B cell (primary cell): Measurements from ENCODE around the gene DUSP23. TPM values are rescaled to one million over a fixed set of nuclear protein-coding genes. Genes with fewer than 3 reads are reported as not detected.

Source experiments
- ATAC-seq: fragments of 200-7000 bp; cut with Tn5 transposase; one replicate; pipeline ENCODE4 v1.10.0; 2021; ENCODE audit warnings: low read depth, mild to moderate bottlenecking, moderate number of reproducible peaks, moderate library complexity
- CTCF ChIA-PET: fragments of 350-600 bp; sonication (Branson Sonifier 250); formaldehyde crosslinking; loops from one replicate; lab custom pipeline; 2021; ENCODE audit warnings: antibody characterized with exemption, inconsistent platforms; lab: Charles Lee
- POLR2A ChIA-PET: fragments of 350-600 bp; sonication (Branson Sonifier 250); formaldehyde crosslinking; loops from one replicate; lab custom pipeline; 2021; ENCODE audit warnings: antibody characterized with exemption; lab: Charles Lee
- DNase-seq: peaks from one replicate; pipeline ENCODE4 v3.0.0; 2013
- H2AFZ ChIP-seq: 2 replicates; pipeline ENCODE4 v1.6.1; 2012; ENCODE audit warnings: mild to moderate bottlenecking, low read depth, low read length; ENCODE audit not compliant: insufficient read depth, poor library complexity, severe bottlenecking
- H3K27ac ChIP-seq, 2 donors: 1 replicate in 1 of 2; 2 replicates in 1 of 2; pipeline ENCODE4 v1.5.1; 2012 to 2013; ENCODE audit warnings: low read length in 2 of 2, mild to moderate bottlenecking in 2 of 2, moderate library complexity in 1 of 2
- H3K27me3 ChIP-seq, 4 experiments: fragments of 200-600 bp in 1 of 4; sonication (generic) in 1 of 4; replicated peaks in 1 of 4; 1 replicate in 2 of 4; 2 replicates in 2 of 4; pipeline versions ENCODE4 v1.6.1 to v1.7.0; 2013 to 2016; ENCODE audit warnings: low read length in 3 of 4, mild to moderate bottlenecking in 2 of 4, mixed read lengths in 1 of 4, moderate library complexity in 1 of 4; ENCODE audit not compliant: insufficient read depth in 4 of 4, control insufficient read depth in 3 of 4; ENCODE audit errors: control extremely low read depth in 1 of 4
- H3K36me3 ChIP-seq, 2 experiments: replicated peaks in 1 of 2; 1 replicate in 1 of 2; 2 replicates in 1 of 2; pipeline versions ENCODE4 v1.6.1 to v1.7.1; 2013; ENCODE audit warnings: low read length in 1 of 2; ENCODE audit not compliant: insufficient read depth in 2 of 2, control insufficient read depth in 1 of 2; ENCODE audit errors: control extremely low read depth in 1 of 2, extremely low read depth in 1 of 2
- H3K4me1 ChIP-seq, 2 donors: fragments of 200-600 bp in 1 of 2; sonication (generic) in 1 of 2; 1 replicate in 1 of 2; 2 replicates in 1 of 2; pipeline versions ENCODE4 v1.5.1 to v1.6.1; 2013 to 2017; ENCODE audit warnings: low read length in 2 of 2; ENCODE audit not compliant: control insufficient read depth in 2 of 2, insufficient read depth in 2 of 2
- H3K4me2 ChIP-seq: replicated peaks from 2 replicates; pipeline ENCODE3; 2012; ENCODE audit warnings: mild to moderate bottlenecking, low read depth, low read length; ENCODE audit not compliant: poor library complexity, severe bottlenecking
- H3K4me3 ChIP-seq, 5 experiments: fragments of 200-600 bp in 1 of 5; sonication (generic) in 1 of 5; 1 replicate in 3 of 5; 2 replicates in 2 of 5; pipeline versions ENCODE4 v1.5.1 to v1.7.0; 2011 to 2016; ENCODE audit warnings: low read length in 4 of 5, mild to moderate bottlenecking in 4 of 5, low read depth in 2 of 5, control low read depth in 1 of 5, moderate library complexity in 1 of 5; ENCODE audit not compliant: insufficient read depth in 1 of 5; ENCODE audit errors: control extremely low read depth in 1 of 5, extremely low read depth in 1 of 5
- H3K79me2 ChIP-seq: fragments of 200-600 bp; sonication (generic); one replicate; pipeline ENCODE4 v1.6.0; 2016; ENCODE audit warnings: low read length; ENCODE audit not compliant: control insufficient read depth, insufficient read depth
- H3K9ac ChIP-seq: fragments of 200-600 bp; sonication (generic); 2 replicates; pipeline ENCODE4 v1.6.1; 2017; ENCODE audit warnings: mild to moderate bottlenecking, low read length, moderate library complexity
- H3K9me3 ChIP-seq, 3 donors: one replicate each; pipeline versions ENCODE4 v1.6.1 to v1.7.1; 2013; ENCODE audit warnings: low read length in 2 of 3; ENCODE audit not compliant: control insufficient read depth in 2 of 3, insufficient read depth in 1 of 3; ENCODE audit errors: control extremely low read depth in 1 of 3
- H4K20me1 ChIP-seq: 2 replicates; pipeline ENCODE4 v1.6.0; 2012; ENCODE audit warnings: mild to moderate bottlenecking, low read length; ENCODE audit not compliant: insufficient read depth, control insufficient read depth, poor library complexity, severe bottlenecking
- H3K27ac Mint-ChIP-seq: one replicate; pipeline ENCODE4 v1.8.0; 2021; ENCODE audit warnings: mixed read lengths
- H3K27me3 Mint-ChIP-seq: one replicate; pipeline ENCODE4 v1.8.0; 2021; ENCODE audit warnings: mixed read lengths
- H3K4me1 Mint-ChIP-seq: one replicate; pipeline ENCODE4 v1.8.0; 2021; ENCODE audit warnings: mixed read lengths
- H3K4me3 Mint-ChIP-seq: one replicate; pipeline ENCODE4 v1.8.0; 2021; ENCODE audit warnings: mixed read lengths
- H3K9me3 Mint-ChIP-seq: one replicate; pipeline ENCODE4 v1.8.0; 2022; ENCODE audit warnings: mixed read lengths; ENCODE audit not compliant: insufficient read depth
- EZH2 ChIP-seq: IDR thresholded peaks from 2 replicates; pipeline ENCODE4 v1.6.1; 2012; ENCODE audit warnings: borderline replicate concordance, low read depth, mild to moderate bottlenecking, moderate library complexity, low read length; ENCODE audit not compliant: insufficient read depth, poor library complexity, severe bottlenecking
- WGBS: methylation state at CpG from one replicate; pipeline ENCODE4 v1.1.5; 2013; ENCODE audit warnings: missing lambda C conversion rate; ENCODE audit not compliant: insufficient coverage; 5-methylcytosine and 5-hydroxymethylcytosine counted together
- intact Hi-C: fragments of 100-400 bp; cut with micrococcal nuclease; formaldehyde crosslinking; loops from one replicate; pipeline ENCODE4 v1.10.0; 2022
- polyA plus RNA-seq: library from polyadenylated mRNA; depleted of rRNA; stranded (reverse); fragments of >200 nt; gene quantifications from 2 replicates; pipeline ENCODE4 v1.2.3, GENCODE V29; 2012
- total RNA-seq, 2 donors: library from RNA; stranded (reverse); fragments of 120-200 nt in 1 of 2; gene quantifications; 1 replicate in 1 of 2; 2 replicates in 1 of 2; pipeline versions ENCODE4 v1.2.3 to v1.2.4, GENCODE V29; 2013 to 2022
- TF ChIP-seq, protein P1 (sequence below): fragments of 200-600 bp; IDR thresholded peaks from one replicate; pipeline ENCODE4 v1.8.0; 2022; ENCODE audit warnings: antibody characterized with exemption, mild to moderate bottlenecking

The DUSP23 gene
- total and polyA plus RNA-seq, 2 donors (not counting 1 experiment from before 2014, with no cell fraction given) = 9.6 to 15.8 TPM

DNA sequence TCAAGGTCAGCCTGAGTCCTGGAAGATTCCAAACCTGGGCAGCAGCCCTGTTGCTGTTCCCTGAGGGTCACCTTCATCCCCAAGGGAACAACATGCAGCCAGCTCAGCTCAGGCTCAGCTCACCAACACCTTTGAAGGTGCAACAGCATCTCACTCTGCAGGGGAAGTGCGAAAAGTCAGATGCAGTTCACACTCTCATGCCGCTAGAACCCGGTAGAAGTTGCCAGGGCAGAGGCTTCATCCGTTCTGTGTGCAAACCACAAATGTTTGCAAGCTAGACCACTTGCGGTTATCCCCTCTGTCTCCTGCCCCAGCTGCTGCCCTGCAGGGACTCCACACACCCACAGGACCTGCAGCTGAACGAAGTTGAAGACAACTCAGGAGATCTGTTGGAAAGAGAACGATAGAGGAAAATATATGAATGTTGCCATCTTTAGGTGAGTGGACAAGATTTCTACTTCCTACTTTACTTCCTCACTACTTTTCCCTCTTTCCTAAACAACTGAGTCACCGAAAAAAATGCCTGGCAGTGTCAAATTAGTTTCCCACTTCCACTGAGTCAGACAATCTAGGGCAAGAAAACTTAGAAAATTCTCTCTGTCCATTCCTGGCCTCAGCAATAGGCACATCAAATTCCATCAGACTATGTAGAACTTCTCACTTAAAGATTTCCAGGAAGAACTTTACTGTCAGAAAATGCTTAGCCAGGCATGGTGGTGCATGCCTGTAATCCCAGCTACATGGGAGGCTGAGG, 19.6 kb downstream of the DUSP23 start:
- Mint-ChIP-seq H3K4me1 (peaks cover 9% of the 10 kb centered on the region), H3K4me3 (no peak overlapping the region), H3K9me3 (no peaks in the 10 kb centered on the region), H3K27me3 (peaks cover 67% of the 10 kb centered on the region), H3K27ac (no peak overlapping the region)
- Histone ChIP-seq H3K36me3 (no peaks in the 10 kb centered on the region), H3K79me2 (no peaks in the 10 kb centered on the region), H2AFZ (peak overlapping the region; percentile 65), H3K9ac (no peak overlapping the region), H3K4me3 (no peak overlapping the region), H3K27ac (no peak overlapping the region), H3K4me2 (no peak overlapping the region), H3K9me3 (no peaks in the 10 kb centered on the region), H3K4me1 (peaks cover 0 to 7% of the 10 kb centered on the region in 2 donors), H4K20me1 (no peaks in the 10 kb centered on the region), H3K27me3 (peaks cover 0 to 30% (median 18%) of the 10 kb centered on the region in 4 experiments)
- DNase-seq (no peak), ATAC-seq (no peak)
- CTCF ChIA-PET = interaction anchor here (0.8 to 11.7 kb wide), 13 partner anchors 10 to 205 kb away, joined by 3 to 252 read pairs (median 12); partner anchors contain the start of genes IGSF9 and TAGLN2
- intact Hi-C loops = no loop called here
- 6% methylated on average over 5 of the region's 8 CpGs for WGBS
- TF ChIP-seq, protein P1, sequence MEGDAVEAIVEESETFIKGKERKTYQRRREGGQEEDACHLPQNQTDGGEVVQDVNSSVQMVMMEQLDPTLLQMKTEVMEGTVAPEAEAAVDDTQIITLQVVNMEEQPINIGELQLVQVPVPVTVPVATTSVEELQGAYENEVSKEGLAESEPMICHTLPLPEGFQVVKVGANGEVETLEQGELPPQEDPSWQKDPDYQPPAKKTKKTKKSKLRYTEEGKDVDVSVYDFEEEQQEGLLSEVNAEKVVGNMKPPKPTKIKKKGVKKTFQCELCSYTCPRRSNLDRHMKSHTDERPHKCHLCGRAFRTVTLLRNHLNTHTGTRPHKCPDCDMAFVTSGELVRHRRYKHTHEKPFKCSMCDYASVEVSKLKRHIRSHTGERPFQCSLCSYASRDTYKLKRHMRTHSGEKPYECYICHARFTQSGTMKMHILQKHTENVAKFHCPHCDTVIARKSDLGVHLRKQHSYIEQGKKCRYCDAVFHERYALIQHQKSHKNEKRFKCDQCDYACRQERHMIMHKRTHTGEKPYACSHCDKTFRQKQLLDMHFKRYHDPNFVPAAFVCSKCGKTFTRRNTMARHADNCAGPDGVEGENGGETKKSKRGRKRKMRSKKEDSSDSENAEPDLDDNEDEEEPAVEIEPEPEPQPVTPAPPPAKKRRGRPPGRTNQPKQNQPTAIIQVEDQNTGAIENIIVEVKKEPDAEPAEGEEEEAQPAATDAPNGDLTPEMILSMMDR = no peak
- no peak for TF ChIP-seq EZH2
- POLR2A ChIA-PET = no interaction called here

- no peaks in the 10 kb centered on the region for H3K79me2 ChIP-seq
- no peak within 1 kb of the TSS for H3K4me3 ChIP-seq
- CTCF ChIA-PET = interaction anchor here (1.4 to 11.7 kb wide), 8 partner anchors 12 to 203 kb away, joined by 3 to 252 read pairs (median 8); partner anchors contain the start of genes DUSP23 and IGSF9
- intact Hi-C loops = no loop called here
- H3K4me2 ChIP-seq = no peak within 1 kb of the TSS
- 82% methylated on average over 7 of the region's 8 CpGs for whole genome bisulfite sequencing
- no peak within 1 kb of the TSS for H3K9ac ChIP-seq
- peaks cover 0 to 31% (median 15%) of the 10 kb centered on the region in 4 experiments for H3K27me3 ChIP-seq
- H3K36me3 ChIP-seq = no peaks in the 10 kb centered on the region
- H3K27ac Mint-ChIP-seq = no peak within 1 kb of the TSS
- no peaks in the 10 kb centered on the region for H3K9me3 Mint-ChIP-seq
- H2AFZ ChIP-seq = no peak within 1 kb of the TSS
- TF ChIP-seq EZH2 = no peak
- TF ChIP-seq, protein P1 = no peak
- H3K4me1 ChIP-seq = peaks cover 0 to 7% of the 10 kb centered on the region in 2 donors
- POLR2A ChIA-PET = no interaction called here
- no peaks in the 10 kb centered on the region for H4K20me1 ChIP-seq
- DNase-seq (no peak), ATAC-seq (no peak)
- no peak within 1 kb of the TSS for H3K27ac ChIP-seq
- H3K4me3 Mint-ChIP-seq = no peak within 1 kb of the TSS
- no peaks in the 10 kb centered on the region for H3K9me3 ChIP-seq
- H3K27me3 Mint-ChIP-seq = peaks cover 77% of the 10 kb centered on the region
- peaks cover 9% of the 10 kb centered on the region for H3K4me1 Mint-ChIP-seq
Measured at GRCh38 chr1:159802111-159802510, 21.3 kb downstream of the DUSP23 start, which contains the start of gene FCRL6. Gene FCRL6 (plus strand): TSS chr1:159802360. CDS start chr1:159802425, 65 bp downstream.
